GM12878 (cell line): ENCODE results near the gene GPR75. TPM values are rescaled to one million over a fixed set of nuclear protein-coding genes. Genes with fewer than 3 reads are reported as not detected.

Source experiments
- ATAC-seq: fragments of 200-7000 bp; cut with Tn5 transposase; 3 replicates; pipeline ENCODE4 v1.9.1; 2020; ENCODE audit warnings: mild to moderate bottlenecking, moderate library complexity
- BruUV-seq: library from RNA; stranded (reverse); fragments of 400-500 nt; replicated peaks from 2 replicates; lab custom pipeline; 2021; lab: Mats Ljungman, UMichigan
- CTCF ChIA-PET: fragments of 300-600 bp; sonication (Branson Sonifier 250); formaldehyde crosslinking; extraction: SDS; loops from one replicate; lab custom pipeline; 2021; ENCODE audit warnings: inconsistent platforms; lab: Yijun Ruan, JAX
- POLR2A ChIA-PET: fragments of 350-600 bp; formaldehyde crosslinking; extraction: SDS; loops from one replicate; lab custom pipeline; 2021; ENCODE audit warnings: inconsistent platforms; lab: Charles Lee
- RAD21 ChIA-PET: fragments of 300-600 bp; sonication (Branson Sonifier 250); formaldehyde crosslinking; loops from one replicate; lab custom pipeline; 2023; ENCODE audit warnings: antibody characterized with exemption; ENCODE audit not compliant: unreplicated experiment; lab: Charles Lee
- SMC1A ChIA-PET: fragments of 300-600 bp; sonication (Branson Sonifier 250); formaldehyde crosslinking; loops from one replicate; lab custom pipeline; 2023; ENCODE audit not compliant: unreplicated experiment, uncharacterized antibody; lab: Charles Lee
- DNase-seq: peaks from one replicate; pipeline ENCODE4 v3.0.0-alpha.2; 2011; ENCODE audit warnings: low read depth, low spot score
- FAIRE-seq: peaks from 3 replicates; lab custom pipeline; 2011; peaks lifted over from hg19 to GRCh38; lab: Jason Lieb, UNC
- H2AFZ ChIP-seq: 2 replicates; pipeline ENCODE4 v1.6.0; 2011; ENCODE audit warnings: low read depth, low read length, control low read depth; ENCODE audit not compliant: control insufficient read depth
- H3K27ac ChIP-seq: 2 replicates; pipeline ENCODE4 v1.5.1; 2011; ENCODE audit warnings: control low read depth; ENCODE audit not compliant: control insufficient read depth, insufficient read depth
- H3K27me3 ChIP-seq, 2 experiments: replicated peaks in 1 of 2; 2 replicates each; pipeline versions ENCODE4 v1.6.0 to v1.6.1; 2011; ENCODE audit warnings: low read length in 1 of 2; ENCODE audit not compliant: control insufficient read depth in 2 of 2, insufficient read depth in 2 of 2
- H3K36me3 ChIP-seq, 2 experiments: 2 replicates each; pipeline ENCODE4 v1.5.1; 2011; ENCODE audit warnings: low read length in 1 of 2; ENCODE audit not compliant: control insufficient read depth in 2 of 2, insufficient read depth in 2 of 2
- H3K4me1 ChIP-seq: 2 replicates; pipeline ENCODE4 v1.6.1; 2011; ENCODE audit warnings: mild to moderate bottlenecking, low read length, moderate library complexity, mixed read lengths; ENCODE audit not compliant: control insufficient read depth, insufficient read depth
- H3K4me2 ChIP-seq: 2 replicates; pipeline ENCODE4 v1.6.0; 2011; ENCODE audit warnings: control low read depth; ENCODE audit not compliant: control insufficient read depth, insufficient read depth
- H3K4me3 ChIP-seq: fragments of 200-600 bp; sonication (generic); 2 replicates; pipeline ENCODE4 v1.5.1; 2016
- H3K79me2 ChIP-seq: 2 replicates; pipeline ENCODE4 v1.6.0; 2011; ENCODE audit warnings: low read length; ENCODE audit not compliant: control insufficient read depth, insufficient read depth
- H3K9ac ChIP-seq: 2 replicates; pipeline ENCODE4 v1.8.0; 2011; ENCODE audit warnings: low read length, control low read depth, mixed read lengths; ENCODE audit not compliant: control insufficient read depth, insufficient read depth
- H3K9me3 ChIP-seq: replicated peaks from 3 replicates; pipeline ENCODE4 v1.5.1; 2011; ENCODE audit warnings: mild to moderate bottlenecking, low read length; ENCODE audit not compliant: control insufficient read depth, insufficient read depth
- H4K20me1 ChIP-seq: 2 replicates; pipeline ENCODE4 v1.6.0; 2011; ENCODE audit not compliant: control insufficient read depth, insufficient read depth
- BACH1 ChIP-seq: fragments of 450-650 bp; IDR thresholded peaks from 2 replicates; pipeline ENCODE4 v1.6.1; 2017; ENCODE audit warnings: mild to moderate bottlenecking, borderline replicate concordance
- BCL11A ChIP-seq: IDR thresholded peaks from 2 replicates; pipeline ENCODE4 v1.6.1; 2011; ENCODE audit warnings: low read depth, low read length
- BHLHE40 ChIP-seq, 2 experiments: fragments of 450-650 bp in 1 of 2; IDR thresholded peaks; 2 replicates each; pipeline ENCODE4 v1.6.1; 2011 to 2017; ENCODE audit warnings: low read depth in 2 of 2, borderline replicate concordance in 1 of 2, improper control_type of control experiment in 1 of 2, low read length in 1 of 2, mild to moderate bottlenecking in 1 of 2
- EP300 ChIP-seq, 2 experiments: fragments of 150-350 bp in 1 of 2; IDR thresholded peaks; 2 replicates each; pipeline ENCODE4 v1.6.1; 2011 to 2012; ENCODE audit warnings: low read depth in 2 of 2, low read length in 2 of 2, borderline replicate concordance in 1 of 2, improper control_type of control experiment in 1 of 2, inconsistent platforms in 1 of 2; ENCODE audit not compliant: control insufficient read depth in 1 of 2
- JUNB ChIP-seq: IDR thresholded peaks from 2 replicates; pipeline ENCODE4 v1.6.1; 2016; ENCODE audit warnings: antibody characterized with exemption, mild to moderate bottlenecking
- NR2C2 ChIP-seq: IDR thresholded peaks from 2 replicates; pipeline ENCODE4 v1.6.1; 2011; ENCODE audit warnings: borderline replicate concordance, low read depth; ENCODE audit not compliant: control insufficient read depth, insufficient read length
- SMAD1 ChIP-seq: fragments of 450-650 bp; IDR thresholded peaks from 2 replicates; pipeline ENCODE4 v1.6.1; 2018; ENCODE audit warnings: mild to moderate bottlenecking, low read depth; ENCODE audit not compliant: partially characterized antibody
- ZNF207 ChIP-seq: fragments of 450-650 bp; IDR thresholded peaks from 2 replicates; pipeline ENCODE4 v1.6.1; 2014; ENCODE audit warnings: antibody characterized with exemption, mild to moderate bottlenecking, borderline replicate concordance
- ZNF384 ChIP-seq: IDR thresholded peaks from 2 replicates; pipeline ENCODE4 v1.6.1; 2012; ENCODE audit warnings: low read depth, mild to moderate bottlenecking, low read length, improper control_type of control experiment, borderline replicate concordance
- WGBS: methylation state at CpG from one replicate; pipeline ENCODE4 v1.1.6; 2016; ENCODE audit warnings: low lambda C conversion rate; ENCODE audit not compliant: insufficient replicate concordance, insufficient coverage; ENCODE audit errors: missing lambda C conversion rate; 5-methylcytosine and 5-hydroxymethylcytosine counted together
- in situ Hi-C: fragments of 300-500 bp; cut with MboI; formaldehyde crosslinking; loops from 9 replicates; pipeline ENCODE4 v1.14.3; 2018; ENCODE audit warnings: mixed read lengths
- intact Hi-C: fragments of 100-400 bp; cut with micrococcal nuclease; formaldehyde crosslinking; loops from one replicate; pipeline ENCODE4 v1.14.2; 2022; ENCODE audit not compliant: unreplicated experiment
- polyA plus RNA-seq, 11 experiments: library from polyadenylated mRNA; depleted of rRNA in 4 of 11; unstranded in 6 of 11; stranded (reverse) in 5 of 11; fragments of >200 nt; fragmentation: Nextera tagmentation in 4 of 11; fragmentation: Illumina TruSeq in 1 of 11; extraction: Ambion mirVana in 4 of 11; extraction: Trizol in 1 of 11; gene quantifications; 1 replicate in 1 of 11; 2 replicates in 10 of 11; pipeline versions ENCODE4 v1.2.1 to v1.2.3, GENCODE V29; 2011 to 2016; ENCODE audit warnings: inconsistent platforms in 2 of 11, missing spikeins in 2 of 11, low read depth in 1 of 11
- total RNA-seq, 4 experiments: library from RNA; depleted of rRNA in 3 of 4; stranded (reverse); fragments of >200 nt in 3 of 4; fragmentation: Illumina TruSeq in 1 of 4; extraction: Trizol in 1 of 4; gene quantifications; 2 replicates each; pipeline versions ENCODE4 v1.2.1 to v1.2.3, GENCODE V29; 2013 to 2021
- TF ChIP-seq, protein P1 (sequence below): IDR thresholded peaks from 2 replicates; pipeline ENCODE4 v1.6.1; 2011; ENCODE audit warnings: low read depth, mild to moderate bottlenecking, low read length, moderate library complexity, borderline replicate concordance; ENCODE audit errors: extremely low read depth
- TF ChIP-seq, protein P2 (sequence below): fragments of 150-350 bp; IDR thresholded peaks from 2 replicates; pipeline ENCODE4 v1.6.1; 2016; ENCODE audit warnings: low read depth, low read length
- TF ChIP-seq, protein P3 (sequence below): fragments of 150-350 bp; IDR thresholded peaks from 2 replicates; pipeline ENCODE4 v1.6.1; 2014; ENCODE audit warnings: mild to moderate bottlenecking, low read depth, low read length
- TF ChIP-seq, protein P4 (sequence below): fragments of 450-650 bp; IDR thresholded peaks from 2 replicates; pipeline ENCODE4 v1.6.1; 2017; ENCODE audit warnings: mild to moderate bottlenecking, low read depth, inconsistent platforms; ENCODE audit not compliant: poor library complexity, severe bottlenecking
- TF ChIP-seq, protein P5 (sequence below): IDR thresholded peaks from 2 replicates; pipeline ENCODE4 v1.6.1; 2011; ENCODE audit warnings: low read depth, low read length, improper control_type of control experiment, borderline replicate concordance

The GPR75 gene
- total and polyA plus RNA-seq, 10 of the 15 experiments (the other 5 are each of a cell fraction or from before 2014, with no cell fraction given), result 0.02 to 3.5 (median 2.3) TPM; not detected in 2

DNA sequence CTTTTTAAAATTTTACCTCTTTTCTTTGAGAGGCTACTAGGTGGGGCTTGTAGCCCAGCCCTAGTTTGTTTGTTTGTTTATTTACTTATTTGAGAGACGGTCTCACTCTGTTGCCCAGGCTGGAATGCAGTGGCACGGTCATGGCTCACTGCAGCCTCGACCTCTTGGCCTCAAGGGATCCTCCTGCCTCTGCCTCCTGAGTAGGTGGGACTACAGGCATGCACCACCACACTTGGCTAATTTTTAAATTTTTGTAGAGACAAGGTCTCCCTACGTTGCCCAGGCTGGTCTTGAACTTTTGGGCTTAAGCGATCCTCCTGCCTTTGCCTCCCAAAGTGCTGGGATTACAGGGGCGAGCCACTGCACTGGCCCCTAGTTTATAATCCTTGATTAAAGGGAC lies 38.0 kb downstream of the GPR75 start:
- DNase-seq, result no peak
- in situ Hi-C loops, result no loop called here
- SMC1A ChIA-PET, result no interaction called here
- TF ChIP-seq, protein P1, sequence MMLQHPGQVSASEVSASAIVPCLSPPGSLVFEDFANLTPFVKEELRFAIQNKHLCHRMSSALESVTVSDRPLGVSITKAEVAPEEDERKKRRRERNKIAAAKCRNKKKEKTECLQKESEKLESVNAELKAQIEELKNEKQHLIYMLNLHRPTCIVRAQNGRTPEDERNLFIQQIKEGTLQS, result no peak
- no peak for TF ChIP-seq ZNF384
- no peak for TF ChIP-seq JUNB
- no peak for TF ChIP-seq EP300 (IDR thresholded peaks at IDR 0.05; ENCODE audit: borderline replicate concordance in 1 of 2, control insufficient read depth in 1 of 2, low read depth in 2 of 2, low read length in 2 of 2)
- no peak for TF ChIP-seq NR2C2
- no peak for TF ChIP-seq ZNF207
- TF ChIP-seq, protein P2, sequence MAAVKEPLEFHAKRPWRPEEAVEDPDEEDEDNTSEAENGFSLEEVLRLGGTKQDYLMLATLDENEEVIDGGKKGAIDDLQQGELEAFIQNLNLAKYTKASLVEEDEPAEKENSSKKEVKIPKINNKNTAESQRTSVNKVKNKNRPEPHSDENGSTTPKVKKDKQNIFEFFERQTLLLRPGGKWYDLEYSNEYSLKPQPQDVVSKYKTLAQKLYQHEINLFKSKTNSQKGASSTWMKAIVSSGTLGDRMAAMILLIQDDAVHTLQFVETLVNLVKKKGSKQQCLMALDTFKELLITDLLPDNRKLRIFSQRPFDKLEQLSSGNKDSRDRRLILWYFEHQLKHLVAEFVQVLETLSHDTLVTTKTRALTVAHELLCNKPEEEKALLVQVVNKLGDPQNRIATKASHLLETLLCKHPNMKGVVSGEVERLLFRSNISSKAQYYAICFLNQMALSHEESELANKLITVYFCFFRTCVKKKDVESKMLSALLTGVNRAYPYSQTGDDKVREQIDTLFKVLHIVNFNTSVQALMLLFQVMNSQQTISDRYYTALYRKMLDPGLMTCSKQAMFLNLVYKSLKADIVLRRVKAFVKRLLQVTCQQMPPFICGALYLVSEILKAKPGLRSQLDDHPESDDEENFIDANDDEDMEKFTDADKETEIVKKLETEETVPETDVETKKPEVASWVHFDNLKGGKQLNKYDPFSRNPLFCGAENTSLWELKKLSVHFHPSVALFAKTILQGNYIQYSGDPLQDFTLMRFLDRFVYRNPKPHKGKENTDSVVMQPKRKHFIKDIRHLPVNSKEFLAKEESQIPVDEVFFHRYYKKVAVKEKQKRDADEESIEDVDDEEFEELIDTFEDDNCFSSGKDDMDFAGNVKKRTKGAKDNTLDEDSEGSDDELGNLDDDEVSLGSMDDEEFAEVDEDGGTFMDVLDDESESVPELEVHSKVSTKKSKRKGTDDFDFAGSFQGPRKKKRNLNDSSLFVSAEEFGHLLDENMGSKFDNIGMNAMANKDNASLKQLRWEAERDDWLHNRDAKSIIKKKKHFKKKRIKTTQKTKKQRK, result no peak
- TF ChIP-seq, protein P3, sequence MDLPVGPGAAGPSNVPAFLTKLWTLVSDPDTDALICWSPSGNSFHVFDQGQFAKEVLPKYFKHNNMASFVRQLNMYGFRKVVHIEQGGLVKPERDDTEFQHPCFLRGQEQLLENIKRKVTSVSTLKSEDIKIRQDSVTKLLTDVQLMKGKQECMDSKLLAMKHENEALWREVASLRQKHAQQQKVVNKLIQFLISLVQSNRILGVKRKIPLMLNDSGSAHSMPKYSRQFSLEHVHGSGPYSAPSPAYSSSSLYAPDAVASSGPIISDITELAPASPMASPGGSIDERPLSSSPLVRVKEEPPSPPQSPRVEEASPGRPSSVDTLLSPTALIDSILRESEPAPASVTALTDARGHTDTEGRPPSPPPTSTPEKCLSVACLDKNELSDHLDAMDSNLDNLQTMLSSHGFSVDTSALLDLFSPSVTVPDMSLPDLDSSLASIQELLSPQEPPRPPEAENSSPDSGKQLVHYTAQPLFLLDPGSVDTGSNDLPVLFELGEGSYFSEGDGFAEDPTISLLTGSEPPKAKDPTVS, result no peak
- no peak for TF ChIP-seq BCL11A
- no peak for TF ChIP-seq BACH1
- no peak for TF ChIP-seq SMAD1
- TF ChIP-seq, protein P4, sequence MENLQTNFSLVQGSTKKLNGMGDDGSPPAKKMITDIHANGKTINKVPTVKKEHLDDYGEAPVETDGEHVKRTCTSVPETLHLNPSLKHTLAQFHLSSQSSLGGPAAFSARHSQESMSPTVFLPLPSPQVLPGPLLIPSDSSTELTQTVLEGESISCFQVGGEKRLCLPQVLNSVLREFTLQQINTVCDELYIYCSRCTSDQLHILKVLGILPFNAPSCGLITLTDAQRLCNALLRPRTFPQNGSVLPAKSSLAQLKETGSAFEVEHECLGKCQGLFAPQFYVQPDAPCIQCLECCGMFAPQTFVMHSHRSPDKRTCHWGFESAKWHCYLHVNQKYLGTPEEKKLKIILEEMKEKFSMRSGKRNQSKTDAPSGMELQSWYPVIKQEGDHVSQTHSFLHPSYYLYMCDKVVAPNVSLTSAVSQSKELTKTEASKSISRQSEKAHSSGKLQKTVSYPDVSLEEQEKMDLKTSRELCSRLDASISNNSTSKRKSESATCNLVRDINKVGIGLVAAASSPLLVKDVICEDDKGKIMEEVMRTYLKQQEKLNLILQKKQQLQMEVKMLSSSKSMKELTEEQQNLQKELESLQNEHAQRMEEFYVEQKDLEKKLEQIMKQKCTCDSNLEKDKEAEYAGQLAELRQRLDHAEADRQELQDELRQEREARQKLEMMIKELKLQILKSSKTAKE, result no peak
- TF ChIP-seq, protein P5, sequence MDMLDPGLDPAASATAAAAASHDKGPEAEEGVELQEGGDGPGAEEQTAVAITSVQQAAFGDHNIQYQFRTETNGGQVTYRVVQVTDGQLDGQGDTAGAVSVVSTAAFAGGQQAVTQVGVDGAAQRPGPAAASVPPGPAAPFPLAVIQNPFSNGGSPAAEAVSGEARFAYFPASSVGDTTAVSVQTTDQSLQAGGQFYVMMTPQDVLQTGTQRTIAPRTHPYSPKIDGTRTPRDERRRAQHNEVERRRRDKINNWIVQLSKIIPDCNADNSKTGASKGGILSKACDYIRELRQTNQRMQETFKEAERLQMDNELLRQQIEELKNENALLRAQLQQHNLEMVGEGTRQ, result no peak
- no peak for TF ChIP-seq BHLHE40 (IDR thresholded peaks at IDR 0.05; ENCODE audit: borderline replicate concordance in 1 of 2, low read depth in 2 of 2, low read length in 1 of 2)

More for the DNA sequence above, 38.0 kb downstream of the GPR75 start:
- Histone ChIP-seq H3K79me2 (no peaks in the 10 kb centered on the region), H3K9ac (no peak overlapping the region), H3K36me3 (peaks cover 0 to 3% of the 10 kb centered on the region in 2 experiments; a peak in 3 of 4 replicates), H3K9me3 (no peaks in the 10 kb centered on the region), H3K4me3 (no peak overlapping the region), H4K20me1 (no peaks in the 10 kb centered on the region), H3K27me3 (no peaks in the 10 kb centered on the region), H3K4me1 (no peaks in the 10 kb centered on the region), H2AFZ (no peak overlapping the region), H3K4me2 (no peak overlapping the region), H3K27ac (no peak overlapping the region)
- no TSS peak for BruUV-seq
- POLR2A ChIA-PET, result no interaction called here
- ATAC-seq (no peak), FAIRE-seq (no peak)
- 64% methylated on average over 6 of the region's 6 CpGs for WGBS
- RAD21 ChIA-PET, result no interaction called here
- intact Hi-C loops, result no loop called here
- CTCF ChIA-PET, result interaction anchor here (2.8 kb wide), 1 partner anchor 399 kb away, joined by 8 read pairs; no protein-coding TSS in a partner anchor
